HCT116 (cell line): ENCODE results near the gene CDC42BPB. TPM values are rescaled to one million over a fixed set of nuclear protein-coding genes. Genes with fewer than 3 reads are reported as not detected.

ENCODE experiments used
- ATAC-seq: fragments of 200-7000 bp; cut with Tn5 transposase; 2 replicates; pipeline ENCODE4 v1.9.1; 2020; ENCODE audit warnings: mild to moderate bottlenecking, moderate library complexity
- BruUV-seq: library from RNA; stranded (reverse); fragments of 400-500 nt; replicated peaks from 2 replicates; lab custom pipeline; 2021; lab: Mats Ljungman, UMichigan
- CTCF ChIA-PET: fragments of 300-600 bp; sonication (Branson Sonifier 250); formaldehyde crosslinking; loops from one replicate; lab custom pipeline; 2021; ENCODE audit warnings: antibody characterized with exemption; lab: Charles Lee
- POLR2A ChIA-PET: fragments of 300-600, 350-600 bp; sonication (Branson Sonifier 250); formaldehyde crosslinking; loops from one replicate; lab custom pipeline; 2021; ENCODE audit warnings: antibody characterized with exemption; lab: Charles Lee
- RAD21 ChIA-PET, 2 experiments: fragments of 300-600 bp; sonication (Branson Sonifier 250); formaldehyde crosslinking; loops; one replicate each; lab custom pipeline; 2023; ENCODE audit warnings: low total read pairs in 2 of 2; ENCODE audit not compliant: uncharacterized antibody in 2 of 2, unreplicated experiment in 2 of 2, low non-redundant PET in 1 of 2; lab: Charles Lee
- DNase-seq: peaks from one replicate; pipeline ENCODE4 v3.0.0-alpha.2; 2010; ENCODE audit warnings: low read depth, low spot score
- H2AFZ ChIP-seq: fragments of 200-600 bp; shearing (Covaris generic), sonication (generic); 2 replicates; pipeline ENCODE4 v1.6.1; 2017; ENCODE audit warnings: low read depth, mixed run types, mixed read lengths, antibody characterized with exemption, low read length; ENCODE audit not compliant: poor library complexity, severe bottlenecking
- H3K27ac ChIP-seq: 2 replicates; pipeline ENCODE4 v1.5.1; 2012; ENCODE audit warnings: low read depth, low read length
- H3K27me3 ChIP-seq: fragments of 200-600 bp; sonication (generic); 2 replicates; pipeline ENCODE4 v1.6.1; 2016; ENCODE audit warnings: mixed run types, low read length, mixed read lengths; ENCODE audit not compliant: insufficient read depth
- H3K36me3 ChIP-seq, 2 experiments: fragments of 200-500 bp in 1 of 2; fragments of 200-600 bp in 1 of 2; sonication (Bioruptor generic) in 1 of 2; sonication (generic) in 1 of 2; 2 replicates each; pipeline versions ENCODE4 v1.5.1 to v1.6.1; 2014 to 2016; ENCODE audit warnings: low read length in 2 of 2, inconsistent platforms in 1 of 2, mixed read lengths in 1 of 2, mixed run types in 1 of 2; ENCODE audit not compliant: insufficient read depth in 2 of 2, control insufficient read depth in 1 of 2
- H3K4me1 ChIP-seq, 2 experiments: fragments of 200-600 bp in 1 of 2; sonication (generic) in 1 of 2; 2 replicates each; pipeline versions ENCODE4 v1.5.1 to v1.6.1; 2012 to 2017; ENCODE audit warnings: low read length in 2 of 2, inconsistent platforms in 1 of 2, mild to moderate bottlenecking in 1 of 2, mixed read lengths in 1 of 2, mixed run types in 1 of 2, moderate library complexity in 1 of 2; ENCODE audit not compliant: insufficient read depth in 2 of 2, control insufficient read depth in 1 of 2
- H3K4me2 ChIP-seq: fragments of 200-600 bp; sonication (generic); 2 replicates; pipeline ENCODE4 v1.6.1; 2017; ENCODE audit warnings: mixed run types, low read length, mixed read lengths
- H3K4me3 ChIP-seq, 2 experiments: fragments of 200-600 bp in 1 of 2; sonication (generic) in 1 of 2; replicated peaks in 1 of 2; 2 replicates each; pipeline ENCODE4 v1.5.1; 2011 to 2016; ENCODE audit warnings: low read length in 2 of 2, control low read depth in 1 of 2, low read depth in 1 of 2, mild to moderate bottlenecking in 1 of 2, mixed read lengths in 1 of 2, mixed run types in 1 of 2
- H3K79me2 ChIP-seq: fragments of 200-600 bp; sonication (generic); 2 replicates; pipeline ENCODE4 v1.6.1; 2017; ENCODE audit warnings: mild to moderate bottlenecking, mixed run types, low read length, moderate library complexity, mixed read lengths; ENCODE audit not compliant: insufficient read depth
- H3K9ac ChIP-seq: fragments of 200-600 bp; sonication (generic); 2 replicates; pipeline ENCODE4 v1.6.1; 2016; ENCODE audit warnings: low read length, mixed read lengths
- H3K9me2 ChIP-seq: fragments of 200-600 bp; sonication (generic), shearing (Covaris generic); 2 replicates; pipeline ENCODE4 v1.6.1; 2017; ENCODE audit warnings: mixed run types, mild to moderate bottlenecking, moderate library complexity; ENCODE audit not compliant: insufficient read depth
- H3K9me3 ChIP-seq, 2 experiments: fragments of 200-500 bp in 1 of 2; fragments of 200-600 bp in 1 of 2; sonication (Bioruptor generic) in 1 of 2; sonication (generic) in 1 of 2; 2 replicates each; pipeline ENCODE4 v1.6.1; 2014 to 2017; ENCODE audit warnings: low read length in 2 of 2, mixed read lengths in 2 of 2, inconsistent platforms in 1 of 2, low read depth in 1 of 2, mild to moderate bottlenecking in 1 of 2, mixed run types in 1 of 2, moderate library complexity in 1 of 2; ENCODE audit not compliant: control insufficient read depth in 1 of 2, insufficient read depth in 1 of 2
- H4K20me1 ChIP-seq: fragments of 200-600 bp; sonication (generic), shearing (Covaris generic); 2 replicates; pipeline ENCODE4 v1.6.1; 2017; ENCODE audit warnings: mixed run types, mild to moderate bottlenecking, moderate library complexity; ENCODE audit not compliant: insufficient read depth
- CBX3 ChIP-seq: IDR thresholded peaks from 2 replicates; pipeline ENCODE4 v1.6.1; 2012; ENCODE audit warnings: low read depth
- EGR1 ChIP-seq: IDR thresholded peaks from 2 replicates; pipeline ENCODE4 v1.6.1; 2012; ENCODE audit warnings: low read depth
- FOSL1 ChIP-seq: IDR thresholded peaks from 2 replicates; pipeline ENCODE4 v1.6.1; 2012; ENCODE audit warnings: low read depth
- JUND ChIP-seq: IDR thresholded peaks from 2 replicates; pipeline ENCODE4 v1.6.1; 2012
- POLR2A ChIP-seq: IDR thresholded peaks from 2 replicates; pipeline ENCODE4 v1.7.0; 2011; ENCODE audit warnings: borderline replicate concordance; ENCODE audit not compliant: insufficient read depth, insufficient read length; ENCODE audit errors: extremely low read depth
- POLR2AphosphoS5 ChIP-seq: IDR thresholded peaks from 2 replicates; pipeline ENCODE4 v1.6.1; 2011; ENCODE audit warnings: mild to moderate bottlenecking, low read depth, low read length, moderate library complexity
- TCF7L2 ChIP-seq: IDR thresholded peaks from 2 replicates; pipeline ENCODE4 v1.7.0; 2011; ENCODE audit warnings: borderline replicate concordance, inconsistent platforms; ENCODE audit not compliant: insufficient read depth, insufficient read length; ENCODE audit errors: extremely low read depth
- YY1 ChIP-seq: IDR thresholded peaks from 2 replicates; pipeline ENCODE4 v1.6.1; 2011; ENCODE audit warnings: low read length, low read depth, moderate library complexity, mild to moderate bottlenecking; ENCODE audit not compliant: insufficient replicate concordance; ENCODE audit errors: extremely low read depth
- intact Hi-C: fragments of 100-400 bp; cut with micrococcal nuclease; formaldehyde crosslinking; loops from 2 replicates; pipeline ENCODE4 v1.10.0; 2022
- total RNA-seq: library from RNA; stranded (reverse); gene quantifications from one replicate; pipeline ENCODE4 v1.2.1, GENCODE V29; 2021; ENCODE audit not compliant: unreplicated experiment
- TF ChIP-seq, protein P1 (sequence below): IDR thresholded peaks from 2 replicates; pipeline ENCODE4 v1.6.1; 2012

Gene CDC42BPB
- total RNA-seq, 1 experiment from 2014 or later, result 85.6 TPM

DNA sequence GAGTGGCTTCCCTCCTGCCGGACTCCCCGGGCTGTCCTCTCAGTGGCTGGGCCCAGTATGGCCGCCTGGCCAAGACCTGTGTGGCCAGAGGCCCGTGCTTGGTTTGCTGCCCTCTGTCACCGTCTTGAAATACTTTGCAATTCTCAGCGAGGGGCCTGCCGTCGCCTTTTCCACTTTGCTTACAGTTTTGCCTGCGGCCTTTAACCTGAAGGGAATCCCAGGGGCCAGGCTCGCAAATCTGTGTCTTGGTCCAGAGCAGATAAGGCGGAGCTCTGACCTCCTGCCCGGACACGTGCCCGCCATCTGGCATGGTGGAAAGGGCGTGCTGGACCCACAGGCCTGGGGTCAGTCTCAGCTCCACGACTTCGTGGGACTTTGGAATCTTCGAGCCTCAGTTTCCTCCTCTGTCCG lies 145.8 kb downstream of the CDC42BPB start:
- Histone ChIP-seq H3K9me2 (no peaks in the 10 kb centered on the region), H3K27me3 (no peaks in the 10 kb centered on the region), H4K20me1 (no peaks in the 10 kb centered on the region), H3K4me3 (no peak overlapping the region), H3K36me3 (peaks cover 0 to 4% of the 10 kb centered on the region in 2 experiments; a peak in 1 of 4 replicates), H3K79me2 (no peaks in the 10 kb centered on the region), H3K4me1 (no peaks in the 10 kb centered on the region), H3K9ac (no peak overlapping the region), H2AFZ (no peak overlapping the region), H3K9me3 (no peaks in the 10 kb centered on the region), H3K4me2 (no peak overlapping the region), H3K27ac (no peak overlapping the region)
- RAD21 ChIA-PET, result no interaction called here
- POLR2A ChIA-PET, result no interaction called here
- CTCF ChIA-PET, result no interaction called here
- TF ChIP-seq CBX3, result no peak
- TF ChIP-seq POLR2AphosphoS5, result no peak
- TF ChIP-seq YY1, result no peak
- no peak for TF ChIP-seq FOSL1
- no peak for TF ChIP-seq POLR2A
- TF ChIP-seq EGR1, result no peak
- no peak for TF ChIP-seq TCF7L2
- TF ChIP-seq, protein P1, sequence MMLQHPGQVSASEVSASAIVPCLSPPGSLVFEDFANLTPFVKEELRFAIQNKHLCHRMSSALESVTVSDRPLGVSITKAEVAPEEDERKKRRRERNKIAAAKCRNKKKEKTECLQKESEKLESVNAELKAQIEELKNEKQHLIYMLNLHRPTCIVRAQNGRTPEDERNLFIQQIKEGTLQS, result no peak
- ATAC-seq (no peak), DNase-seq (no peak)
- intact Hi-C loops, result loop anchor here (10.0 kb wide), 1 partner anchor 317 kb away; the partner anchor contains the start of gene RCOR1
- BruUV-seq, result no TSS peak

DNA sequence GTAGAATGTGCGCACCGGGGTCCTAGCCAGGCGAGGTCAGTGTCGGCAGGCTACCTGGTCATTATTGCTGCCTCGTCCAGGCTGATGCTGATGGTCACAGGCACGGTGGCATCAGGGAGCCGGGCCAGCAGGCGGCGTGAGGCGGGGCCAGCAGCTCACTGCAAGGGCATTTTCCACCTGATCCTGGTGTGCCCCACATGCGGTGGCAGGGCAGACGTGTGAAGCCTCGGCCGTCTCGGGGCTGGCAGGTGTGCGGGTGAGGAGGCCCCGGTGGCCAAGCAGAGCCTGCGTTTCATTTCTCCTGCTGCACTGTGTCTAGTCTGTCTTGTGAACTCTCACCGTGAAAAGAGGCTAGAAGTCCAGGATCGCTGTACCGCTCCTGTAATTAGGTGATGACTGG lies 146.9 kb downstream of the CDC42BPB start:
- H3K27ac ChIP-seq, result no peak overlapping the region
- no peaks in the 10 kb centered on the region for H3K79me2 ChIP-seq
- TF ChIP-seq EGR1, result no peak
- TF ChIP-seq JUND, result no peak
- no peak for TF ChIP-seq TCF7L2
- H3K9me2 ChIP-seq, result no peaks in the 10 kb centered on the region
- no peak overlapping the region for H2AFZ ChIP-seq
- DNase-seq, result no peak
- H4K20me1 ChIP-seq, result no peaks in the 10 kb centered on the region
- H3K4me2 ChIP-seq, result no peak overlapping the region
- H3K9ac ChIP-seq, result no peak overlapping the region
- H3K4me3 ChIP-seq, result no peak overlapping the region
- intact Hi-C loops, result loop anchor here (10.0 kb wide), 1 partner anchor 316 kb away; the partner anchor contains the start of gene RCOR1
- H3K27me3 ChIP-seq, result no peaks in the 10 kb centered on the region
- H3K36me3 ChIP-seq, result peaks cover 0 to 6% of the 10 kb centered on the region in 2 experiments; a peak in 1 of 4 replicates
- no peaks in the 10 kb centered on the region for H3K4me1 ChIP-seq
- RAD21 ChIA-PET, result no interaction called here
- POLR2A ChIA-PET, result no interaction called here
- BruUV-seq, result no TSS peak
- H3K9me3 ChIP-seq, result no peaks in the 10 kb centered on the region
- CTCF ChIA-PET, result no interaction called here
- no peak for ATAC-seq
